ENCODE results near the gene SCAF8.

DNA sequence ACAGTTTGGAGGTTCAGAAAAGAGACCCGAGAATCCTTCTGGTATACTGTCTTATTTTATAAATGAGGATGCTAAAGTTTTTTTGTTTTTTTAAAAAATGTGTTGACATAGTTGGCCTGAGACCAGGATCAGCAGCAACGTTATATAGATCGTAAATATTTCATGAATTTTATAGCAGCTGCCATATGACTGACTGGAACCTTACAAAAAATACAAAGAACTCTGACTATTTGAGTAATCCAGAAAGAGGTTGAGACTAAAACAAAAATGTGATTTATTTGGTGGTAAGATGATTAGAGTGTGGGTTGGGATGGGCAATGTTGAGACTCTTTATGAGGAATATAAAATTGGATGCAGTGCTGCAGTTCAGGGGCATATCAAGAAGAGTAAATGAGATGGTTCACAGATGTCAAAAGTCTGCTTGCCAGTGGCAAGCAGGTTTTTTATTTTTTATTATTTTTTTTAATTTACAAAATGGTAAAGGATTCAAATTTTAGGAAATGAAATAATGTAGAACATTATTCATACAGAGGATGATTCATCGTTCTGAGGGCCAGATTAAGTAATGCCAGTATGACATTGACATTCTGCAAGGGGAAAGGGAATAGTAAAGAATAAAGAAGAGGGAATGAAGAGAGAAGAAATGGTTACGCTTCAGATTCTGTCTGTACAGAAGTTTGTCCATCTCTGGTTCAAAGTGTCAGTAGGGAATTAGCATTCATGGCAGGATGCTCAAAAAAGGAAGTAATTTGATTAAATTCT lies 58.5 kb downstream of the SCAF8 start:
- TF ChIP-seq POLR2A (IDR thresholded peaks at IDR 0.05; ENCODE audit: low read length) (no peak), GATA1 (IDR thresholded peaks at IDR 0.05; ENCODE audit: low read depth, low read length) (no peak)

All from erythroblast (primary cell).